ENCODE data around the gene FOXJ3.

GRCh38 chr1:42148166-42148565, 186.9 kb downstream of the FOXJ3 start:
- TF ChIP-seq ZNF10 (tag by site-specific recombination; IDR thresholded peaks at IDR 0.05), result no peak
- TF ChIP-seq, protein P1, sequence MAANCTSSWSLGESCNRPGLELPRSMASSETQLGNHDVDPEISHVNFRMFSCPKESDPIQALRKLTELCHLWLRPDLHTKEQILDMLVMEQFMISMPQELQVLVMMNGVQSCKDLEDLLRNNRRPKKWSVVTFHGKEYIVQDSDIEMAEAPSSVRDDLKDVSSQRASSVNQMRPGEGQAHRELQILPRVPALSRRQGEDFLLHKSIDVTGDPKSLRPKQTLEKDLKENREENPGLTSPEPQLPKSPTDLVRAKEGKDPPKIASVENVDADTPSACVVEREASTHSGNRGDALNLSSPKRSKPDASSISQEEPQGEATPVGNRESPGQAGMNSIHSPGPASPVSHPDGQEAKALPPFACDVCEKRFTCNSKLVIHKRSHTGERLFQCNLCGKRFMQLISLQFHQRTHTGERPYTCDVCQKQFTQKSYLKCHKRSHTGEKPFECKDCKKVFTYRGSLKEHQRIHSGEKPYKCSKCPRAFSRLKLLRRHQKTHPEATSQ (tag by site-specific recombination; IDR thresholded peaks at IDR 0.05), result no peak
- TF ChIP-seq REPIN1 (tag by site-specific recombination; IDR thresholded peaks at IDR 0.05; ENCODE audit: low read depth), result no peak
- no peak for TF ChIP-seq REST (tag by site-specific recombination; IDR thresholded peaks at IDR 0.05)
- TF ChIP-seq, protein P2, sequence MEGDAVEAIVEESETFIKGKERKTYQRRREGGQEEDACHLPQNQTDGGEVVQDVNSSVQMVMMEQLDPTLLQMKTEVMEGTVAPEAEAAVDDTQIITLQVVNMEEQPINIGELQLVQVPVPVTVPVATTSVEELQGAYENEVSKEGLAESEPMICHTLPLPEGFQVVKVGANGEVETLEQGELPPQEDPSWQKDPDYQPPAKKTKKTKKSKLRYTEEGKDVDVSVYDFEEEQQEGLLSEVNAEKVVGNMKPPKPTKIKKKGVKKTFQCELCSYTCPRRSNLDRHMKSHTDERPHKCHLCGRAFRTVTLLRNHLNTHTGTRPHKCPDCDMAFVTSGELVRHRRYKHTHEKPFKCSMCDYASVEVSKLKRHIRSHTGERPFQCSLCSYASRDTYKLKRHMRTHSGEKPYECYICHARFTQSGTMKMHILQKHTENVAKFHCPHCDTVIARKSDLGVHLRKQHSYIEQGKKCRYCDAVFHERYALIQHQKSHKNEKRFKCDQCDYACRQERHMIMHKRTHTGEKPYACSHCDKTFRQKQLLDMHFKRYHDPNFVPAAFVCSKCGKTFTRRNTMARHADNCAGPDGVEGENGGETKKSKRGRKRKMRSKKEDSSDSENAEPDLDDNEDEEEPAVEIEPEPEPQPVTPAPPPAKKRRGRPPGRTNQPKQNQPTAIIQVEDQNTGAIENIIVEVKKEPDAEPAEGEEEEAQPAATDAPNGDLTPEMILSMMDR (tag by site-specific recombination; IDR thresholded peaks at IDR 0.05), result no peak
- TF ChIP-seq SP7 (tag by site-specific recombination; IDR thresholded peaks at IDR 0.05), result no peak
- TF ChIP-seq ZNF24 (tag by site-specific recombination; IDR thresholded peaks at IDR 0.05), result no peak
- no peak for TF ChIP-seq ZNF558 (tag by site-specific recombination; IDR thresholded peaks at IDR 0.05)
- no peak for TF ChIP-seq TCF7L2 (IDR thresholded peaks at IDR 0.05; ENCODE audit: borderline replicate concordance, low read depth, low read length)
- no peak for TF ChIP-seq SALL2 (tag by site-specific recombination; IDR thresholded peaks at IDR 0.05; ENCODE audit: borderline replicate concordance)
- no peak for TF ChIP-seq ZNF302 (tag by site-specific recombination; IDR thresholded peaks at IDR 0.05; ENCODE audit: low read depth)
- TF ChIP-seq ZBTB1 (tag by site-specific recombination; IDR thresholded peaks at IDR 0.05), result no peak
- TF ChIP-seq ZBTB20 (tag by site-specific recombination; IDR thresholded peaks at IDR 0.05), result no peak

Measured in HEK293 (cell line).